ENCODE data around the gene ENPP1.

Gene ENPP1

DNA sequence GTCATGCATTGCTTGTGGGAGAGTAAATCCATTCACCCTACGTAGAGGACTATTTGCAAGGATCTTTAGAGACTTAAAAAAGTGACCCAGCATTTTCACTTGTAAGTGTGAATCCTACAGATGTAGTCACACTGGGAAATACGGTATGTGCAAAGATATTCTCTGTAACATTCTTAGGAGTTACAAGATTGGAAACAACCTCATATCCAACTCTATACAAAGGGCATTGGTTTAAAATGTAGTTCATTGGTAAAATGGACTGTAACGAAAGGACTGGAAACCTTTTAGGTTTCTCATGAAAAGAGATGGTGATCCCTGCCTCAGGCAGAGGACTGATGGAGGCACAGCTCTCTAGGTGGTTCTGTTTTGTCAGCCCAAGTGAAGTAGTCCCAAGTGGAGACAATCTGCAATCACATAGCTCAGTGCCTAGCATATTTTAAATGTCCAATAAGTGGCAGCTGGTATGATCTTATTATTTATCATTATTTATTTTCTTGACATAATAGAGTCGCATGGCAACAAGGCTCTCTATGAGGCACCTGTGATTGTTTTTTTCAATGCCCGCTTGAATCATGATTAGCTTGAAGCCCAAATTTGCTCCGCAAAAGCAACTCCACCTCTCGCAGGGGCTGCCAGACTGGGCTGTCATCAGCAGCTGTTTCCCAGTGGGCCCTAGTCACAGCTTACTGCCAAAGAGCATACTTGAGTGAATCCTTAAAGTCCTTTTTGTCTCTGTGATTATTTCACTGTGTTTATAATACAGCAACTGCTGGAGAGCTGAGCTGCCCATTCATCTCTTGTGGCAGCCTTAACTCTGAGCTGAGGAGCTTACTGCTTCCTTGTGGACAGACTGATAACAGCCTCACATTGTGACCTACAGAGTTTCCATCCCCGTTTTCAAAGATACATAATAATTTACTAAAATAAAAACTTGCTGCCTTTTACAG, 19.8 kb upstream of the ENPP1 start:
- DNase-seq, result peak; percentile 22

GRCh38 chr6:131789219-131789618, 18.6 kb upstream of the ENPP1 start:
- DNase-seq, result no peak

GRCh38 chr6:131791476-131791875, 16.3 kb upstream of the ENPP1 start:
- no peak for DNase-seq

DNA sequence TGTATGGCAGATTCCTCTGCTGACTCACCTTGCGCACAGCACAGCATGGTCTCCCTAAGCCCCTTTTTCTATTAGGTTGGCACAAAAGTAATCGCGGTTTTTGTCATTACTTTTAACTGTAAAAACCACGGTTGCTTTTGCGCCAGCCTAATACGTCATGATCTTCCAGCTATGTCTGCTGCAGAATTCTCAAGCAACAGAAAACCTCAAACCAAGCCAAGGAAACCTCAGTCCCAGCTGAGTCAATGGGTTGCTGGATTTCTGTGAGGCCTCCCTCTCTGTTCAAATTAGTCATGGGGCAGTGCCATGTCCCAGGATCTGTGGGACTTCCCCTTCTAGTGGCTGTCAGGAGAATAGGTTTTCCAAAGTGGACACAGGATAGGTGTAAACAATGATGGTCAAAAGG, 15.7 kb upstream of the ENPP1 start:
- no peak for DNase-seq

- DNase-seq, result no peak
These were observed 12.5 kb upstream of the ENPP1 start for GRCh38 chr6:131795366-131795765.

- DNase-seq, result no peak
These were observed 5.5 kb upstream of the ENPP1 start for GRCh38 chr6:131802347-131802746.

GRCh38 chr6:131803007-131803769, 4.6 kb upstream of the ENPP1 start:
- DNase-seq, result no peak

DNA sequence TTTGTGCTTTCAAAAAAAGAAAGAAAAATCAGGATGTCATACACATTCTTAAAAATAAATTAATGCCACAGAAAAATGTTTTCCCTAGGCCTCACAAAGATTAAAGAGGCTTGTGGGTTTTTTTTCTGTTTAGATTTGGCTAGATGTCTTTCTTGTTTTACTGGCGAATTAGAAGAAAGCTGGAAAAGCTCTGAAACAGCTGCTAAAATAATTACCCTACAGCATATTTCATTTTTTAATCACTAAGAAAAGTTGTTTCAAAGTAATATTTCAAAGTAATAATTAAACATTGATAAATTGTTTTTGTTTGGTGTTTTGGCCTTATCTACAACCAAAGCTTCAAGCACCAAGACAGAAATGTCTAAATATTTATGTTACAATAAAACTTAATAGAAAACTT, 3.7 kb upstream of the ENPP1 start:
- DNase-seq, result no peak

DNA sequence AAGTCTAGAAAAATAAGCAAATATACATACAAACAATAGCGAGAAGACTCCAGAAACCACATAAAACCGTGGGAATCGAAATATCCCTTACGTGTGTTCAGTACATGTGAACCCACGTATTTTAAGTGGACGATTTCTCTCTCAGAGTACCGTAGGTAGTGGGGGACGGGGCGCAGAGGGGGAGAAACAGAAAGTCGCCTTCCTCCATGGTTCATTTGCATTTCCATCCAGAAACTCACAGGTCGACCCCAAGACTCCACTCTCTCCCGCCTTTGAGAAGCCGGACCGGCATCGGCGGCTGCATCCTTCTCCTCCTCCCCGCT, 538 bp upstream of the ENPP1 start:
- DNase-seq, result no peak

DNA sequence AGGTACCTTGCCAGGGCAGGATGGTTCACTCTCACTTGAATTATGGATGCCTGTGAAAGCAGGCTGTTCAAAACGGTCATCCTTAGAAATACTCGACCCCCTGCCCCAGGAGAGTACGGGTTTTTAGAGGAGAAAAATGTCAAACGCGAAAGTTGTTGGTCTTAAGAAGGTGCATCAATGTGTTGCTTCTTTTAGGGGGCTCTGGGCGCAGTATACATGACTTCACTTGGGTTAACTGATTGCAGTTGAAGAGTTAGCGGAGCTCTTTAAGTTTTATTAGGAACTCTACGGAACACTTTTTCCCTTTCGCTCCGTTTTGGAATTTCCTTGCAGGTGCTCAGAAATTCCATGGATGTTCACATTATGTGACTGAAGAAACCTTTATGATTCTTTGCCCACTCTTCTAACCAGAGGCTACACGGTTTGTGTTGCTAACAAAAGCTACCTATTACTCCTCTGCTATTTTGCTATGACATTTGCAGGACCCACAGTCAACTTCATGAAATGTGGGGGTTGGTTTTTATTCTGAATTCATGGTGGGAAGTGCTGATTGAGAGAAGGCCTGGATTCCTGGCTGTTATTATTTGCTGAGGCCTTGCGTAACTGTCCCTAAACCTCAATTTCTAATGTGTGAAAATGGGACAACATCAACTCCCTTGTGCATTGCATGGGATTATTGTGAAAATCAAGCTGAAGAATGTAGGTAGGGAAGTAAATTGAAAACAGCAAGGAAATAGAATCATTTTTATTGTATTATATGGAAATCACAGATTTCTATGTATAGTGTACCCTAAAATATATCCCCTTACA, 845 bp downstream of the ENPP1 start:
- no peak for DNase-seq

- no peak for DNase-seq
These were observed 3.7 kb downstream of the ENPP1 start for GRCh38 chr6:131811500-131811899.

DNA sequence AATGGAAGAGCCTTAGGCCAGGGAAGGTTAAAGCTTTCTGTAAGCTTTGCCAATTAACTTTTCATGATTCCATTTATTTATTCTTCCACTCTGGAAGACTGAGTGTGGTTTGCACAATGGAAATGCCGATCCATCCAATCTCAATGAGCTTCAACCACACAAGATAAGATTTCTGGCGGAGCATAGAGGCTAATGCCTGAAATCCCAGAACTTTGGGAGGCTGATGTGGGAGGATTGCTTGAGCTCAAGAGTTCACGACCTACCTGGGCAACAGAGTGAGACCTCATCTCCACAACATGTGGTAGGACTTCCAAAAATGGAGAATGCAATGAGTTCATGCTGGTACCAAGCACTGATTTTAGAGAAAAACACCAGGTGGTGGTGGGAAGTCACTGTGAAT, 6.2 kb downstream of the ENPP1 start:
- no peak for DNase-seq

DNA sequence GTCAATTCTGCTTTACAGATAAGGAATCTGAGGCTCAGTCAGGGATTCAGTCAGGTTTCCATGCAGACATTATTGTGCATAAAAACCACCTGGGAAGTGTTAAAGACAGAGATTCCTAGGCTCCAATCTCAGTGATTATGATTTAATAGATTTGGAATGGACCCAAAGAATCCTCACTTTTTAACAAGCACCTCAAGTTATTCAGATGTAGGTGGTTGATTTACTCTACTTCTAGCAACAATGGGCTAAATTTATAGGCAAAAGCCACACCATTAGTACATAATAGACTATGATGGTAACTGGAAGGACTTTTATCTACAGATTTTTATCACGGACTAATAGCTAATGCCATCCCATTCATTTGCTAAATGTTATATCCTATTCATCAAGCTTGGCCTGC, 9.0 kb downstream of the ENPP1 start:
- DNase-seq, result no peak

- DNase-seq, result no peak
These were observed 11.8 kb downstream of the ENPP1 start for GRCh38 chr6:131819572-131820124.

DNA sequence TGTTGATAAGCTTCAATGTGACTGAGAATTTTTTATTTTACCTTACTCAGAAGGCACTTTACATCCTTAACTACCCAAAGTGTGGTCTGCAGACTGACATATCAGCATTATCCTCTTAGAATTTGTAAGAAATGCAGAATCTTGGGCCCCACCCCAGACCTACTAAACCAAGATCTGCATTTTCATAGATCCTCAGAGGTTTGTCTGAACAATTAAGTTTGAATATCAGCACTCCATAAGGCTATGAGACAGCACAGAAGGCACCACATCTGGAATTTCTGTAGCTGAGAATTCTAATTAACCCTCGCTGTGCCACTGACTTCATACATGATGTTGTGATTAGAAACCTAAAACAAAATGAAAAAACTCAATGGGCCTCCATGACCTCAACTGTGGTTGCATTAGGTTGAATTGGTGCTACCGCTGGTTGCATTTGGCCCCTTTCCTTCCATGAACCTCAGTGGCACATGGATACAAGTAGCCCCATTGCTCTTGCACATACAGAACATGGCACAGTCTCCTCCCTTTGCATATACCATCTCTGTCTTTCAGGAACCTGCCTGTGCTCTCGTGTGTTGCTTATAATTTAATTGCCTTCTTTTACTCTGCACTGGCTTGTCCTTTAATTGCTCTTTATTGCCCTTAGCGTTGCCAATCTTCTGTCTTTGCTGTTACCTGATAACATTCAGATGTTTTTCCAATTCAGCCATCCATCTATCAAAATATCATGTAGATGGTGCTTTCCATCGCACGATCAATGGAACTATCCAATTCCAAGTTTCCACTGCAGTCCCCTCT, 13.4 kb downstream of the ENPP1 start:
- no peak for DNase-seq

DNA sequence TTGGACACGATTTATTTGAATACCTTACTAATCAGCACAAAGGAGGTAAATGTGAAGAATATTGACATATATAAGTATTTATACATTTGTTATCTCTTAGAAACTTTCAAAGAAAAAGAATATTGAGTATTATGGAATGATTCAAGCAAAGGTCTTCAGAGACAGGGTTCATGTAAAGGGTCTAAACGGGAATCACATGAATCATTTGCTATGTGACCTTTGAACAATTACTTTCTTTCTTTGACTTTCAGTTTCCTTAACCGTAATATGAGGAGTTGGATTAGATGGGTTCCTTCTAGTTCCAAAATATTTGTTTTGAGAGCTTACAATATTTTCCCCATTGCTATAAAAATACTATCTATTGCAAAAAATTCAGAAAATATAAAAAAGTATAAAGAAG, 14.3 kb downstream of the ENPP1 start:
- DNase-seq, result no peak

DNA sequence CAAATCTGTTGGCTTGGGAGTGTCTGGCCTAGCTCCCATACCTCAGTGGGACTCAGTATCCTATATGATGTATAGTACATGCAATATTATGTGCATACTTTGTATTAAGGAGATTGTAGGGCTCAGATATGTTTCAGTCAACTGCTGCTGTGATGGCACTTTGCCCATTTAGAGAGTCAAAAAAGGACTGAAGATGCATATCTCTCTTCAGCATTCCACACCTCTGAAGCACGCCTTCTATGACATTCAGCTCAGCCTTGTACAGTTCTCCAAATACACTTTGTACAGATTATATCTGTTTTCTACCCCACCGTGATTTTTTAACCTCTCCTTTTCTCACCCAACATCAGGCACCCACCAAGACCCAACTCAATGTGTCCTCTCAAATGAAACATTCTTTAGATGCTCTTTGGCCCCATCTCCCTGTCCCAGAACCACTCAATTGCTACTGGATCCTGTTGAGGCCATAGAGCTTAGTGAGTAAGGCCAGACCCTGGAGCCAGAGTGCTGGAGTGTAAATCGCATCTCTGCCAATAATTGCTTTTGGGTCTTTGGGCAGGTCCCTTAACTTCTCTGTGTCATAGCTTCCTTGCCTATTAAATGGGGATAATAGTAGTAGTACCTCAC, 15.6 kb downstream of the ENPP1 start:
- DNase-seq, result no peak

DNA sequence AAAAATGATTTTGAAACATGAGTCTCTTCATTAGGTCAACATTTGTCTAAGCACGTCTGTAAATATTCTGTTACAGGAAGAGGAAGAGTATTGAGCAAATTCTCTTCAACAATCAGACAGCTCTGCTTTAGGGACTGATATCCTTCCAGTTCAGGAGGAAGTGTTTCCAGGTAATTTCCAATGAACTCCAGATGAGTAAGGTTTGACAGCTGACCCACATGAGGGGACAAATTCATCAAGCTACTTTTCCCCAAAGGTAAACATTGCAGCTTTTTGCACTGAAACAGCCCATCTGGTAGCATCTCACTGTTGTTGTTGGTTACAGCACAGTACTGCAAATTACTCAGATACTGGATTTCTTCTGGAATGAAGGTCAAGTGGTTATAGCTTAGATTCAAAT, 18.1 kb downstream of the ENPP1 start:
- DNase-seq, result no peak

DNA sequence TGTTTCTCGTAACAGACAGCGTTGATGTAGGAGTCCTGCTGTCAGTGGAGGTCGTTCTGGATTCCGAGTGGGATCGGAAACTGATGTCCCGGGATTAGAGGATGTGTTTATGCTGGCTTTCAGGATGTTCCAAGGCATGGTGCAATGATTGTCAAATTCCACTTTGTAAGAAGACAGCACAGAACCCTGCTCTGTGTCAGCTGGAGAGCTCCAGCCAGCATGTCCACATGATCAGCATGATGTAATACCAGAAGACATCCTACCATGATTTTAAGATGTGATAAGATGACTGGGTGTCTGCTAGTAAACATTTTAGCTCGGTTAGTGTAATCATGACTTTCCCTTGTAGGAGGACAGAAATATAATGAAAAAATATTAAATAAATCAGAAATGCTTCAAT, 20.3 kb downstream of the ENPP1 start:
- DNase-seq, result no peak

- no peak for DNase-seq
These were observed 21.1 kb downstream of the ENPP1 start for GRCh38 chr6:131828951-131829350.

GRCh38 chr6:131831392-131831791, 23.6 kb downstream of the ENPP1 start:
- no peak for DNase-seq

DNA sequence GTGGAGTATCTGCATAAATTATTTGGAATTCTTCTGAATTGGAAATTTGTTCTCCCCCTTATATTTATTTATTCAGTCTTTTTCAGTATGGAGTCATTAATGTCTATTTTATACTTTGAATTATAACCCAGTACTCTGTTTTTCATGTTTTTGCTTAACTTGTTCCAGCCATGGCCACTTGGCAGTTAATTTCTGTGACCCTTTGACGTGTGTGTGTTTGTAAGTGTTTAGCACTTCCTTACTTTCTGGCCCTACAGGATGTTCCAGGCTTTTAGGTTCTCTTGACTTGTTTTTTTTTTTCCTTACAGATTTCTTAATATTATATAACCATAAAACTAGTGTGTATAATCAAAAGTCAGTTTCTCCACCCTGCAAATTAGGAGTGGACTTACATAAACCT, 24.1 kb downstream of the ENPP1 start:
- DNase-seq, result no peak

Data from NCI-H345 (cell line).